ENCODE measurements around the gene PCED1A.
"Not testable (repeated sequence)": the region's sequence is repeated elsewhere in the genome, so short reads cannot be mapped to it uniquely, and the experiment has no call there.

PCED1A gene

DNA sequence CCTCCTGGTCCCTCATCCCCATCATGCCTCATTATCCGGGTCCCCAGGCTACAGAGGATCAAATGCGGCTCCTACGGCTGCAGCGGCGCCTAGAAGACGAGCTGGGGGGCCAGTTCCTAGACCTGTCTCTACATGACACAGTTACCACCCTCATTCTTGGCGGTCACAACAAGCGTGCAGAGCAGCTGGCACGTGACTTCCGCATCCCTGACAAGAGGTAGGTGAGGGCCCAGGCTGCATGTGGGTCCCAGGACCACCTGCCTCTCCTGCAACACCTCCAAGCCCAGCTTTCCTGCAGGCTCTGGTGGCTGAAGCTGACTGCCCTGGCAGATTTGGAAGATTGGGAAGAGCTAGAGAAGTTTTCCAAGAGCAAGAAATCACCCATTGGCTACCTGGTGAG is 24.6 kb upstream of the PCED1A start:
- no peak for FAIRE-seq

DNA sequence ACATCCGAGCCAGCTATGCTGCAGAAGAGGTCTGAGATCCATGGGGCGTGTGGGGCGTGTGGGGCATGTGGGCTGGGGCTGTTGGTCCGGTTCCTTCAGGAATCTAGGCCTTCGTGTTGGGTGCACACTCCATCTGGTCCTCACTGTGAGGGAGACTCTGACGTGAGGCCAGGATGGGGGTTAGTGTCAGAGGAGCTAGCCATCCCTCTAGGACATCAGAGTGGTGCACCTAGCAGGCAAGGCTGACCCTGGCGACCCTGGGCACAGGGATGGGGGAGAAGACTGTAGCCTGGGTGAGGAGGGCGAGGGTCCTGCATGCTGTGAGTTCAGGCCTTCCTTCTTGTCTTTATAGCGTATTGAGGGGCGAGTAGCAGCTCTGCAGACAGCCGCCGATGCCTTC is 24.2 kb upstream of the PCED1A start:
- FAIRE-seq, result no peak

- FAIRE-seq, result no peak
Observed at GRCh38 chr20:2859330-2860121, 19.1 kb upstream of the PCED1A start.

DNA sequence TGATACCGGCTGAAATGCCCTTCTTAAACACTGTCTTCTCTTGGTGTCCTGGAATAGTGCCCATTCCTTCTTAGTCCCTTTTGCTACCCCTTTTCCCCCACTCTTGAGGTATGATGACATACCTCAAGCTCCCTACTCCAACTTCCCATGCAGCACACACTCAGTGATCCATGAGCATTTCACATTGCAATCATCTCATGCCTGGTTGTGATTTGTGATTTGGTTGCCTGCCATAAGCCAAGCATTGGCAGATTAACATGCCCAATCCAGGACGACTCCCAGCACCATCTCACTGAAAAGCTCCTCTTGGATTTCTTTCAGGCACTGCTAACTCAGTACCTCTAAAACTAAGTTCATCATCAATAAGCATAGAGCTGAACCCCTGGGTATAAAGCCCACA is 18.1 kb upstream of the PCED1A start:
- FAIRE-seq, result no peak

DNA sequence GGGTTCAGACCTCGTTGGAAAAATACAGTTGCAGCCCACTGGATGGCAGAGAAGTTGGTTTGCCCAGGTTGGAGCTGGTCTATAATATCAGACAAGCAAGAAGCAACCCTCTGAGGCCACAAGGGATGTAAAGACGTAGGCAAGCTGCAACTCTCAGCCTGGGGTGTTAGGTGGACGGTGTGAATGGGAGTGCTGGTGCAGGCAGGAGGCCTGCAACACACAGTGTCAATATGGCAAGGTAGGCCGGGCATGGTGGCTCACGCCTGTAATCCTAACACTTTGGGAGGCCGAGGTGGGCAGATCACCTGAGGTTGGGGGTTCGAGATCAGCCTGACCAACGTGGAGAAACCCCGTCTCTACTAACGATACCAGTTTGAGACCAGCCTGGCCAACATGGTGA is 10.6 kb upstream of the PCED1A start:
- FAIRE-seq, result no peak

DNA sequence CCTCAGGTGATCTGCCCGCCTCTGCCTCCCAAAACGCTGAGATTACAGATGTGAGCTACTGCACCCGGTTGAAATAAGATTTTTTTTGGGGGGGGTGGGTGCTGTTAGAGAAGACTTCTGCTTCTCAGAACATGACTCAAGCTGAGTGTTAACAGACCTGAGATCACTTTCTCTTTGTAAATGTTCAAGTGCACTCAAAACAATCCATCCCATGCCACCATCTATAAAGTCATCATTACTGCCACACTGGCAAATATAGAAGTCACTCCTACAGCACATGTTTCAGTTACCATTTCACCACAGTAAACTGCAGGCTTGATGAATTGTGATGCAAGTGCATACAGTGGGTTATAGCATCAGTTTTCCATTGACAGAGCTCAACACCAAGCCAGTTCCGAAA is 9.1 kb upstream of the PCED1A start:
- no peak for FAIRE-seq

DNA sequence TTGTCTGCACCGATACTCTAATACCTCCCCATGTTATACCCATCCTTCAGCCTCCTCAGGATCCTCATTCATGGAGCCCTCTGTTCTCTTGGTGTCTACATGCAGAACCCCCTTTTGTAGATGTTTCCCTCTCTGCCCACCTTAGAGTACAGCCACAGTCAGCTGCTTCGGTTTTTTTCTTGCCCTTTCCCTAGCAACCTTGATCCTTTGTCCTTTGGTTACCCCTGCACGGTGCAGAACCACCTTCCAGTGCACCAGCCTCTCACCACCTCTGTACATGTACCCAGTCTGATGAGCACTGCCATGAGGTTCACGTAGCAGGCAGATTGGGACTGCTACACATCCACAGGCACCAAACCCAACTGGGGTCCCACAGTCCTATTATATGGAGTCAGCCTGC is 7.3 kb upstream of the PCED1A start:
- no peak for FAIRE-seq

DNA sequence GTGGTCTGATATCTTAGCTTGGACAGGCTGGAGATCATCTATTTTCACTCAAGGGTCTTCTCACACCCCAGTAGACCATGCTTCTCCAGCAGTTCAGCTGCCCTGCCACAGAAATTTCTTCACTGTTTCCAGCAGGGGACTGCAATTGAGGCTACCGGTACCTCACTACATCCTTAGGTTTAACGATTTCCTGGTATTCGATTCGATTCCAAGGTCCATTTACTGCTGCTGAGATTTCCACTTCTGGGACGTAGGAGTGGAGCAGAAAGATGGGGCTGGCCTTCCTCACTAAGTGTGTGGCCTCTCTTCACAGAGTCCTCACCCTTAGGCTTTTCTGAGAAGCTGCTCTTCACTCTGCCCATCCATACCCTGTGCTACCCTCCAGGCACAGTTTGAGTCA is 6.2 kb upstream of the PCED1A start:
- FAIRE-seq, result no peak

DNA sequence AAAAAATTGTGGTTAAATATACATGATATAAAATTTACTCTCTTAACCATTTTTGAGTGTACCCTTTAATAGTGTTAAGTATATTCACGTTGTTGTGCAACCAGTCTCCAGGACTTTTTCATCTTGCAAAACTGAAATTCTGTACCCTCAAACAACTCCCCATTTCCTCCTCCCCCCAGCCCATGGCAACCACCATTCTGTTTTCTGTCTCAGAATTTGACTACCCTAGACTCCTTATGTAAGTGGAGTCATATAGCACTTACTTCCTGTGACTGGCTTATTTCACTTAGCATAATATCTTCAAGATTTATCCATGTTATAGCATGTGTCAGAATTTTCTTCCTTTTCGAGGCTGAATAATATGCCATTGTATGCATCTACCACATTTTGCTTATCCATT is 5.2 kb upstream of the PCED1A start:
- no peak for FAIRE-seq

GRCh38 chr20:2840967-2841531 is 594 bp upstream of the PCED1A start:
- FAIRE-seq, result no peak

DNA sequence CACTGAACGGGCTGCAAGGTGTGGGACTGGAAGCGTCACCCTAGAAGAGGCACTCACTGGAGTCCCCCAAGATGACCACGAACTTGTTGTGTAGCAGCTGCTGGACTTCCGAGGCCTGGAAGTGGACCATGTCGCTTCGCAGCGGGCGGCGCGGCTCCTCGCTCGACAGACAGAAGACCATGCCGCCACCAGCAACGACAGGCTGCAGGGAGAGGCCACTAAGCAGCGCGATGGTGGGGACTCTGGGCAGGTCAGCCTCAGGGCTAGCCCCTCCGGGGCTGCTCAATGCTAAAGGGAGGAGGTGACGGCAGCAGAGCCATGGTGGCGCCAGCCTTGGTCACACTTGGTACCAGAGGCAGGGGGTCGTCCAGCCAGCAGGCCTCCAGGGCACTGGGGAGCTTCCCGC is 720 bp downstream of the PCED1A start:
- FAIRE-seq, result no peak

DNA sequence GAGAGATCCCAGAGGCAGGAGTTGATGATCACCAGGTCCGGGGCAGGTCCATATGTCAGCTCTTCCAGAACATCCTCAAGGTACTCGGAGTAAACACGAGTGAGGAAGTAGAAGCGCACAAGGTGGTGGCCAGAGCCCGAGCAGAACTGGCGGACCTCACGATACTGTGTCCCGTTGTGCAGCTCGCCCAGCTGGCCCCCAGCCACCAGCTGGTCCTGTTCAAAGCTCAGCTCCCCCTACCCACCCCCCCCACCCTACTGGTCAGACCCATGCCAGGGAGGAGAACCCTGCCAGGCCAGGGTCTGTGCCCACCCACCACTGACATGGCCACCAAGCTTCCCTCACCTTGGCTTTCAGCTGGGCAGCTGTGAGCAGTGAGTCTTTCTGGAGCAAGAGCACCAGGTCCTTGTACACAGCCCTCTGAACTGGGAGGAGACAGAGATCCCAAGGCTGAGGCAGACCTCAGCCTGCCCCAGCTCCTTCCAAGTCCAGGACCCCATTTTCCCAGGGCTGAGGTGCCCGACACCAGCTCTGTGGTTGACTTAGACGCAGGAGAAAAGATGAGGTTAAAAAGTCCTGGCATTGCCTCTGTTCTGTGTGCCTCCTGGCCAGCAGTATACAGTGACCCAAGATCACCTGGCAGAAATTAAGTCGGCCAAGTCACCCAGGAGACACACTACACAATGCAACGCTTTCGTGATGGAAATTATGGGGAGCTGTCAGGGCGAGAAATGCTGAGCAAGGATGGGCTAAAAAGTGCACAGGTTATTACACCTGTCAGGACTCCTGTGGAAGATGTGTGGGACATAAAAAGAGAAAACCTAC is 1.4 kb downstream of the PCED1A start:
- FAIRE-seq, result no peak

- no peak for FAIRE-seq
Observed at GRCh38 chr20:2838170-2838797, 2.2 kb downstream of the PCED1A start.

DNA sequence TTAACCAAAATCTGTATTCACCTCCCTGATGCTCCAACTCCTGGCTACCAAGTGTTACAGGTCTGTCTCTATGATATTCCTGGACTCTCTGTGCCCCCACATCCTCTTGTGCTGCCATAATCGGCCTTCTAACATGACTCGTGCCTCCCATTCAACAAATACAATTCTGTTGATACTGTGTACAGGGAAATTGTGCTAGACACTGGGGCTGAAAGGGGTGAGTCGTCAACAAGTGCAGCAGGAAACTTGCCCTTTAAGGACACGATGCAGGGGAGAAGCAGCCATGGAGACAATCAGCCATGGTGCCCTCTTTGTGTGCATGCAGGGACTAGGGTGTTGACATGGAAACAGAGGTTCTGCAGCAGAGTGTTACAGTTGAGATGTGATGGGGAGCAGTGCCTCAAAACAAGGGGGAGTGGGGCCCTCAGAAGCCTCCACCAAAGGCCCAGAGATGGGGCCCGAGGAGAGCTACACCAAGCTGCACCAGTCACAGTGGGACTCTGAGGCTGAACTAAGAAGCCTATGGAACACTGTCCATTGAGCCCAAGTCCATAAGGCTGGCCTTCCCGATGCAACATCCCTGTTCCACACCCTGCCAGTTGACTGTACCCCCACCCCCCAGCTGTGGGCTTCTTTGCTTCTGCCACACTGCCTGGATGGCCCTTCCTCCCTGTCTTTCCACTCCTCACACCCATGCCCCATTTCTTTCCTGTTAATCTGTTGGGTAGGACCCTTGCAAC is 3.1 kb downstream of the PCED1A start:
- no peak for FAIRE-seq

DNA sequence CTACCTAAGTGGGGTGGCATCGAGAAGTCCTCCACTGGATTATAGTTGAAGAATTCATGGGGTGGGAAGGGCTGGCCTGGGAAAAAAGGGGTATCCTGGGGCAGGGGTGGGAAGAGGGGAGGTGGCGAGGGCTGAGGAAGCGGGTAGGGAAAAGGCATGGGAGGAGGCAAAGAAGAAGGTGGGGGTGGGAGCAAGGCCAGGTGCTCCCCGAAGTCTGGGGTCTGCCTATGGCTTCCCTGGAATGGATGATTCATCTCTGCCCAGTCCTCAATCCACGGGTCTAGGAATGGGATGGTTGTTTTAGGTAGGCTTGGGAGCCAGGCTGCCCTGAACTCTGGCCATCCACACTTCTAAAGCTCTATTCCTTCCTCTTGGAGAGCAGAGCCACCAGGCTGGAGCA is 4.4 kb downstream of the PCED1A start:
- FAIRE-seq, result no peak

DNA sequence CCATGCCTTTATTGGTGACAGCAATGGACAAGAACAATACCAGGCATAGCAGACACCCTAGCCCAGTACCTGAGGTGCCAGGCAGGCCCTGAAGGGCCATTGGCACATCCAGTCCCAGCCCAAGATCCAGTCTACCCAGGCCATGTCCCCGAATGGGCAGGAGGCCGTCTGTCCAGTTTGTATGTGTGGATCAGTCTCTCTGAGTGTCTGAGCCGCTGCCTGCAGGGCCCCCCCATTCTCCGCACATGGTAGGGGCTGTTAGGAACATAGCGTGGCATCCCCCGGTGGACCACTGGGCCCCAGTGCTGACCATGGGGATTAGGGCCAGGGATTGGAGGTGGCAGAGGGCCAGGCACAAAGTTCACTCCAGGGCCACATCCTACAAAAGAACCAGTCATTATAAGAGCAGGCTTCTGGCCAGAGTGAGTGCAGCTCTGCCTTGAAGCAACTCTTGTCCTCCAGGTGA is 5.1 kb downstream of the PCED1A start:
- no peak for FAIRE-seq

DNA sequence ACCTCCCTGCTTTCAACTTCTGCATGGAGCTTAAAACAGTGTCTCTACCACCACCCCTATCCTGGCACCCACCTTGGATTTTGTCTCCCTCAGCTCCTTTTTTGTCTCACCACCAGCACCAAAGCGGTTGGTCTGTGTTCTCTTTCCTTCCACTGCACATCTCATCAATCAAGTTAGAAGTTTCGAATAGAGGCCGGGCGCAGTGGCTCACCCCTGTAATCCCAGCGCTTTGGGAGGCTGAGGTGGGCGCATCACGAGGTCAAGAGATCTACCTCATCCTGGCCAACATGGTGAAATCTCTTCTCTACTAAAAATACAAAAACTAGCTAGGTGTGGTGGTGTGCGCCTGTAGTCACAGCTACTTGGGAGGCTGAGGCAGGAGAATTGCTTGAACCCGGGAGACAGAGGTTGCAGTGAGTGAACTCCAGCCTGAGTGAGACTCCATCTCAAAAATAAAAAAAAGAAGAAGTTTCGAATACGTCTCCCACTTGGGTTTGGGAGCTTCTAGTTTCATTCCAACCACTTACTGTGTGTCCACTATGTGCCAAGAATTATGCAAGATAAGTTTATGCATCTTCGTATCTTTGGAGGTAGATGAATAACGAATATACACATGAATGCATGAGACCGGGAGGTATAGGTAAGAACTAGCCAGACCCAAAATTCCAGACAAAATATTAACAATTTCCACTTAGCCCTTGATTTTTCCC is 5.9 kb downstream of the PCED1A start:
- FAIRE-seq, result no peak

GRCh38 chr20:2833761-2834160 is 6.7 kb downstream of the PCED1A start:
- no peak for FAIRE-seq

DNA sequence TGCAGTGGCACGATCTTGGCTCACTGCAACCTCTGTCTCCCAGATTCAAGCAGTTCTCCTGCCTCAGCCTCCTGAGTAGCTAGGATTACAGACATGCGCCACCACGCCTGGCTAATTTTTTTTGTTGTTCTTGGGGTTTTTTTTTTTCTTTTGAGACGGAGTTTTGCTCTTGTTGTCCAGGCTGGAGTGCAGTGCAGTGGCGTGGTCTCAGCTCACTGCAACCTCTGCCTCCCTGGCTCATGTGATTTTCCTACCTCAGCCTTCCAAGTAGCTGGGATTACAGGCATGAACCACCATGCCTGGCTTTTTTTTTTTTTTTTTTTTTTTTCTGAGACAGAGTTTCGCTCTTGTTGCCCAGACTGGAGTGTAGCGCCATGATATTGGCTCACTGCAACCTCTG is 9.2 kb downstream of the PCED1A start:
- not testable (repeated sequence) for FAIRE-seq

GRCh38 chr20:2829376-2829775 is 11.1 kb downstream of the PCED1A start:
- no peak for FAIRE-seq

- FAIRE-seq, result no peak
Observed at GRCh38 chr20:2826655-2827054, 13.8 kb downstream of the PCED1A start.

- FAIRE-seq, result no peak
Observed at GRCh38 chr20:2825761-2826160, 14.7 kb downstream of the PCED1A start.

All from islet of Langerhans (tissue), 1 donor.